ENCODE data around the gene DEGS2. TPM values are rescaled to one million over a fixed set of nuclear protein-coding genes. Genes with fewer than 3 reads are reported as not detected.
A peak's percentile ranks its signal among the peaks of the same experiment; 100 is the strongest.

DEGS2 gene
- total and polyA plus RNA-seq, 8 donors = 1.9 to 7.3 (median 4.8) TPM

DNA sequence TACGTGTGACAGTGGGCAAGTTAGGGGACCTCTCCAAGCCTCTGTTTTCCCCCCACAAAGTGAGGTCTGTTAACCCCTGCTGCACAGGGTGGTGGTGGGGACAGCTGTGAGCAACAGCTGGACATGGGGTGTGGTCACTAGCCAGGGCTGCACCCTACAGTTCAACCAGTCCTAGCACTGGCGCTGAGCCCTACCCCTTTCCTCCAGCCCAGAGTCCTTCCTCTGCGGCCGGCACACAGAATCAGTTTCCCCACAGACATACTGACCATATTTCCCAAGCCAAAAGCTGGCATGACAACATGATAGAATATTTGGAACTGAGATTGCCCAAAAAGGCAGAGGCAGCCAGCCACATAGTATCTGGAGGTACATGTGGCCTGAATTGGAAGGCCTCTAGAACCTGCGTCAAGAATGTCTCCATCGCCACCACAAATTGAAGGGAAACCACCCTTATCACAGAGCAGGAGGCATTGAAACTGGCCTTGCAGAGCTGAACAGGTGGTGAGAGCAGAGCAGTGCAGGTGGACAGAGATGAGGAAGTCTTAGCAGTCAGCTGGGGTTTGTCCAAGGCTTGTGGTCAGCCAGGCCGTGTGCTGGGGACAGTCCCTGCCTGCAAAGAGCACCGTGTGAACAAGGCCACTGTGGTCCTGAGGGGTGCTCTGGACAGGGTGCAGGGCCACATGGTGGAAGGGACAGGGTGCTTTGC is 21.2 kb downstream of the DEGS2 start:
- Histone ChIP-seq H3K4me1 (peaks cover 8 to 14% (median 10%) of the 10 kb centered on the region in 3 donors), H3K27me3 (no peaks in the 10 kb centered on the region), H3K9me3 (no peaks in the 10 kb centered on the region), H3K36me3 (no peaks in the 10 kb centered on the region), H3K4me3 (no peak overlapping the region), H3K27ac (no peak overlapping the region)
- no peak for DNase-seq
- TF ChIP-seq CTCF (IDR thresholded peaks at IDR 0.05) = no peak
- peak in 2 of 4 donors; percentile 7 to 17 for ATAC-seq
- intact Hi-C loops (cut with DNase I) = no loop called here
- 68 to 74% methylated on average over 8 of the region's 8 CpGs for WGBS, 2 donors
- no peak for FAIRE-seq

DNA sequence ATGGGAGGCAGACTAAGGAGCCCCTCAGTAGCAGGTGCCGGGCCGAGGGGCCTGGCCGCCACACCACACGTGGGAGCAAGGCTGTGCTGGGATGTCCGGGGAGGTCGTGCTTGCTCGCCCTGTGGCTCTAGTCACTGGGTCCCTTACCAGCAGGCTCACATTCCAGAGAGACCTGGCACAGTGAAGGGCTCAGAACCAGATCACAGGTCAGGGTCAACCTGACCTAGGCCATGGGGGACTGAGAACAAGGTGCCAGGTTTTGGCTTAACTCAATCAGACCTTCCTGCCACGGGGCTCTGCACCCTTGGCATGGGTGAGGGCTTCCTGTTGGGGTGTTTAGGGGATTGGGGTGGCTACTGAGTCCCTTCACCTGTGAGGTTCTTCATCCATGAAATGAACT is 22.3 kb downstream of the DEGS2 start:
- DNase-seq (no peak), FAIRE-seq (no peak), ATAC-seq (no peak)
- no peak for TF ChIP-seq CTCF (IDR thresholded peaks at IDR 0.05)
- no peak overlapping the region for H3K4me3 ChIP-seq
- H3K4me1 ChIP-seq = peaks cover 4 to 8% (median 6%) of the 10 kb centered on the region in 3 donors
- H3K27me3 ChIP-seq = no peaks in the 10 kb centered on the region
- H3K36me3 ChIP-seq = no peaks in the 10 kb centered on the region
- intact Hi-C loops (cut with DNase I) = no loop called here
- no peak overlapping the region for H3K27ac ChIP-seq
- no peaks in the 10 kb centered on the region for H3K9me3 ChIP-seq
- WGBS, 2 donors = 81 to 92% methylated on average over 8 of the region's 8 CpGs

DNA sequence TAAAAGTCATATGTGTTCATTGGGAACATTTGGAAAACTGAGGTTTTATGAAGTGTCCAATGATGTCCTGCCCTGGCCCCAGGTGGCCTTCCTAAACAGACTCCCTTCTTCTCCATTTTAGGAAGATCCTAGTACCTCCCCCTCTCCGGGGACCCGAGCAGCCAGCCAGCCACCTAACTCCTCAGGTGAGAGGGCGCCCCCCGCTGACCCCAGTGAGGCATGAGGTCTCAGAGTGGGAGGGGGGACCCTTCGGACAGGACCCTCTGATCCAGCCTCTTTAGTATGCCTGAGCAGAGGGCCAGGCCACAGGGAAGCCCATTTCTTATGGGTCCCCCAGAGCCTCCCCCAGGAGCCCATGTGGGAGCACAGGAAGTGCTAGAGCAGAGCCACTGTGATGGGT is 23.7 kb downstream of the DEGS2 start:
- DNase-seq (no peak), ATAC-seq (no peak), FAIRE-seq (no peak)
- no peaks in the 10 kb centered on the region for H3K27me3 ChIP-seq
- no peaks in the 10 kb centered on the region for H3K9me3 ChIP-seq
- no peak overlapping the region for H3K4me3 ChIP-seq
- H3K36me3 ChIP-seq = no peaks in the 10 kb centered on the region
- intact Hi-C loops (cut with DNase I) = no loop called here
- H3K27ac ChIP-seq = no peak overlapping the region
- peaks cover 0 to 3% (median 0%) of the 10 kb centered on the region in 3 donors for H3K4me1 ChIP-seq
- 89 to 94% methylated on average over 5 of the region's 5 CpGs for WGBS, 2 donors
- TF ChIP-seq CTCF (IDR thresholded peaks at IDR 0.05) = no peak

DNA sequence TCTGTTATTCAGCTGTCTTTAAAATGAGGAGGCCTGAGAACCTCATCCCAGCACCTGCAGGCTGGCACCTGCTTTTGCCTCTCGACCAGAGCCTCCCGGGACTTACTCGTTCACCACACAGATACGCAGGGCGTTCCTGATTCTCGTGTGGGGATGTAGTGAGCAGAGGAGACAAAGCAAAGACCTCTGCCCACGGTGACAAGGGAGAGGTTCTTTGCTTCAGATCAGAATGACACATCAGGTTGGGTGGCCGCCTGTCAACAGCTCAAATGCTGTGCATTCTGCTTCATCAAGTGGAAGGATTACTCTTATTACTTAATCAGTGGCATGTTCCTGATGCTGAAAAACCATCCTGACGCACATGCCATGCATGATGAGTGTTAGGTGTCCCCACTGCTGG is 24.4 kb downstream of the DEGS2 start:
- no peak for DNase-seq
- H3K27me3 ChIP-seq = no peaks in the 10 kb centered on the region
- 80 to 82% methylated on average over 9 of the region's 9 CpGs for WGBS, 2 donors
- H3K9me3 ChIP-seq = no peaks in the 10 kb centered on the region
- no peak for ATAC-seq
- peak overlapping the region in 2 of 4 donors; percentile 68 to 74 for H3K27ac ChIP-seq
- no peaks in the 10 kb centered on the region for H3K36me3 ChIP-seq
- TF ChIP-seq CTCF (IDR thresholded peaks at IDR 0.05) = no peak
- no peak for FAIRE-seq
- H3K4me1 ChIP-seq = no peaks in the 10 kb centered on the region
- intact Hi-C loops (cut with DNase I) = no loop called here
- H3K4me3 ChIP-seq = no peak overlapping the region

DNA sequence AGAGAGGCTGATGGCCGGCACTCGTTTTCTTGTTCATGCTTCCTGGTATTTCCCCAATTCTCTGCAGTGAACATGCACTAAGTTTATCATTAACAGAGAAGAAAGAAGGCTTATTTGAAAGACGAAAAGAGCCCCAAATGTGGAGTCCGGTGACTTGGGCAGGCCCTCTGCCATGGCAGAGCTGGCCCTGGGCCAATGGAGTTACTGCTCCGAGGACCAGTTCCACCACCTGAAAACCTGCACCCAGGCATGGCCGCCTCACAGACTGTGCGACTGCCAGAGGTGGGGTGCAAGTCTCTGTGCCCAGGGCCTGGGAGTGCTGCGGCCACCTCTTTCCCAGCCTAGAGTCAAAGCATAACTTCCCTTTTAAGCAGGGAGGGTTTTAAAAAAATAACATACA is 24.9 kb downstream of the DEGS2 start:
- no peaks in the 10 kb centered on the region for H3K36me3 ChIP-seq
- H3K4me1 ChIP-seq = no peaks in the 10 kb centered on the region
- intact Hi-C loops (cut with DNase I) = no loop called here
- H3K4me3 ChIP-seq = no peak overlapping the region
- FAIRE-seq = no peak
- H3K27me3 ChIP-seq = no peaks in the 10 kb centered on the region
- peak in 5 of 6 donors; percentile 45 to 83 (median 70) for DNase-seq
- TF ChIP-seq CTCF (IDR thresholded peaks at IDR 0.05) = no peak
- ATAC-seq = peak in 3 of 4 donors; percentile 29 to 46 (median 43)
- peak overlapping the region in 2 of 4 donors; percentile 68 to 74 for H3K27ac ChIP-seq
- 64 to 65% methylated on average over 8 of the region's 8 CpGs for WGBS, 2 donors
- H3K9me3 ChIP-seq = no peaks in the 10 kb centered on the region
